Keratinocyte (primary cell): ENCODE data around the gene GFAP.

Source experiments
- CTCF ChIP-seq, 3 experiments: IDR thresholded peaks in 1 of 3; conservative IDR thresholded peaks in 1 of 3; optimal IDR thresholded peaks in 1 of 3; 2 replicates in 2 of 3; 3 replicates in 1 of 3; pipeline versions ENCODE3 to v1.5.1; 2011; ENCODE audit warnings: low read length in 3 of 3, mild to moderate bottlenecking in 3 of 3, moderate library complexity in 2 of 3, control low read depth in 1 of 3, inconsistent platforms in 1 of 3; ENCODE audit not compliant: insufficient read depth in 2 of 3; ENCODE audit errors: extremely low read depth in 1 of 3
- EZH2 ChIP-seq: IDR thresholded peaks from one replicate; pipeline ENCODE4 v1.6.1; 2012; ENCODE audit warnings: inconsistent platforms, mild to moderate bottlenecking, low read length, moderate library complexity

DNA sequence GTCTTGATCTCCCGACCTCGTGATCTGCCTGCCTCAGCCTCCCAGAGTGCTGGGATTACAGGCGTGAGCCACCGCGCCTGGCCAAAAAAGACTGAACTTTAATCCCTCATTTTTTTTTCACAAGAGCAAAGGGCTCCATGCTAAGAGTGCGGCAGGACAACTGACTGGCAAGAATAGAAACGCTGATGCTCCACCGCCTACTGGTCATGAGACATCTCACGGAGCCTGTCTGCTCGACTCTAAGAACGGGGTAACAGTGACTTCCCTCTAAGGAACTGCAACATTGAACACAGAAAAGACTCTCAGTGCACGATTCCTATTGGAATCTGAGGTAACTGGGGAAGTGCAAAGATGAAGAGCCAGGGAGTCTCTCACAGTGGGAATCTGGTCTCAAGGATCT lies 43.7 kb downstream of the GFAP start:
- TF ChIP-seq CTCF (optimal IDR thresholded peaks at IDR 0.05 in 1 of 3, IDR thresholded peaks at IDR 0.05 in 1 of 3, conservative IDR thresholded peaks at IDR 0.05 in 1 of 3; ENCODE audit: extremely low read depth in 1 of 3, insufficient read depth in 2 of 3, low read length in 3 of 3) (no peak), EZH2 (no peak)
